GM12878 (cell line): ENCODE data around the gene INHBB. TPM values are rescaled to one million over a fixed set of nuclear protein-coding genes. Genes with fewer than 3 reads are reported as not detected.

ENCODE experiments used
- ATAC-seq: fragments of 200-7000 bp; cut with Tn5 transposase; 3 replicates; pipeline ENCODE4 v1.9.1; 2020; ENCODE audit warnings: mild to moderate bottlenecking, moderate library complexity
- BruUV-seq: library from RNA; stranded (reverse); fragments of 400-500 nt; replicated peaks from 2 replicates; lab custom pipeline; 2021; lab: Mats Ljungman, UMichigan
- CTCF ChIA-PET: fragments of 300-600 bp; sonication (Branson Sonifier 250); formaldehyde crosslinking; extraction: SDS; loops from one replicate; lab custom pipeline; 2021; ENCODE audit warnings: inconsistent platforms; lab: Yijun Ruan, JAX
- POLR2A ChIA-PET: fragments of 350-600 bp; formaldehyde crosslinking; extraction: SDS; loops from one replicate; lab custom pipeline; 2021; ENCODE audit warnings: inconsistent platforms; lab: Charles Lee
- RAD21 ChIA-PET: fragments of 300-600 bp; sonication (Branson Sonifier 250); formaldehyde crosslinking; loops from one replicate; lab custom pipeline; 2023; ENCODE audit warnings: antibody characterized with exemption; ENCODE audit not compliant: unreplicated experiment; lab: Charles Lee
- SMC1A ChIA-PET: fragments of 300-600 bp; sonication (Branson Sonifier 250); formaldehyde crosslinking; loops from one replicate; lab custom pipeline; 2023; ENCODE audit not compliant: unreplicated experiment, uncharacterized antibody; lab: Charles Lee
- DNase-seq: peaks from one replicate; pipeline ENCODE4 v3.0.0-alpha.2; 2011; ENCODE audit warnings: low read depth, low spot score
- FAIRE-seq: peaks from 3 replicates; lab custom pipeline; 2011; peaks lifted over from hg19 to GRCh38; lab: Jason Lieb, UNC
- H2AFZ ChIP-seq: 2 replicates; pipeline ENCODE4 v1.6.0; 2011; ENCODE audit warnings: low read depth, low read length, control low read depth; ENCODE audit not compliant: control insufficient read depth
- H3K27ac ChIP-seq: 2 replicates; pipeline ENCODE4 v1.5.1; 2011; ENCODE audit warnings: control low read depth; ENCODE audit not compliant: control insufficient read depth, insufficient read depth
- H3K27me3 ChIP-seq, 2 experiments: replicated peaks in 1 of 2; 2 replicates each; pipeline versions ENCODE4 v1.6.0 to v1.6.1; 2011; ENCODE audit warnings: low read length in 1 of 2; ENCODE audit not compliant: control insufficient read depth in 2 of 2, insufficient read depth in 2 of 2
- H3K36me3 ChIP-seq, 2 experiments: 2 replicates each; pipeline ENCODE4 v1.5.1; 2011; ENCODE audit warnings: low read length in 1 of 2; ENCODE audit not compliant: control insufficient read depth in 2 of 2, insufficient read depth in 2 of 2
- H3K4me1 ChIP-seq: 2 replicates; pipeline ENCODE4 v1.6.1; 2011; ENCODE audit warnings: mild to moderate bottlenecking, low read length, moderate library complexity, mixed read lengths; ENCODE audit not compliant: control insufficient read depth, insufficient read depth
- H3K4me2 ChIP-seq: 2 replicates; pipeline ENCODE4 v1.6.0; 2011; ENCODE audit warnings: control low read depth; ENCODE audit not compliant: control insufficient read depth, insufficient read depth
- H3K4me3 ChIP-seq: fragments of 200-600 bp; sonication (generic); 2 replicates; pipeline ENCODE4 v1.5.1; 2016
- H3K79me2 ChIP-seq: 2 replicates; pipeline ENCODE4 v1.6.0; 2011; ENCODE audit warnings: low read length; ENCODE audit not compliant: control insufficient read depth, insufficient read depth
- H3K9ac ChIP-seq: 2 replicates; pipeline ENCODE4 v1.8.0; 2011; ENCODE audit warnings: low read length, control low read depth, mixed read lengths; ENCODE audit not compliant: control insufficient read depth, insufficient read depth
- H3K9me3 ChIP-seq: replicated peaks from 3 replicates; pipeline ENCODE4 v1.5.1; 2011; ENCODE audit warnings: mild to moderate bottlenecking, low read length; ENCODE audit not compliant: control insufficient read depth, insufficient read depth
- H4K20me1 ChIP-seq: 2 replicates; pipeline ENCODE4 v1.6.0; 2011; ENCODE audit not compliant: control insufficient read depth, insufficient read depth
- ATF2 ChIP-seq: IDR thresholded peaks from 2 replicates; pipeline ENCODE4 v1.6.1; 2012; ENCODE audit warnings: low read length, inconsistent platforms
- CHD2 ChIP-seq: IDR thresholded peaks from 2 replicates; pipeline ENCODE4 v1.6.1; 2011; ENCODE audit warnings: low read depth, low read length, improper control_type of control experiment, borderline replicate concordance
- CREM ChIP-seq: IDR thresholded peaks from 2 replicates; pipeline ENCODE4 v1.6.1; 2014; ENCODE audit warnings: antibody characterized with exemption, low read depth
- ELK1 ChIP-seq: IDR thresholded peaks from 2 replicates; pipeline ENCODE4 v1.6.1; 2012; ENCODE audit warnings: low read depth, low read length, improper control_type of control experiment
- GATAD2B ChIP-seq: fragments of 450-650 bp; conservative IDR thresholded peaks from 2 replicates; pipeline ENCODE4 v1.6.1; 2017; ENCODE audit warnings: low read depth, mild to moderate bottlenecking, moderate library complexity
- KDM1A ChIP-seq: fragments of 200-600 bp; sonication (generic); IDR thresholded peaks from 2 replicates; pipeline ENCODE4 v1.6.1; 2016; ENCODE audit warnings: borderline replicate concordance
- MXI1 ChIP-seq: fragments of 150-350 bp; IDR thresholded peaks from 2 replicates; pipeline ENCODE4 v1.6.1; 2011; ENCODE audit warnings: low read depth, mild to moderate bottlenecking, inconsistent platforms, low read length, improper control_type of control experiment
- NBN ChIP-seq: fragments of 450-650 bp; IDR thresholded peaks from 2 replicates; pipeline ENCODE4 v1.6.1; 2016
- RAD21 ChIP-seq: IDR thresholded peaks from 2 replicates; pipeline ENCODE4 v1.6.1; 2011; ENCODE audit warnings: mild to moderate bottlenecking, low read depth, low read length, moderate library complexity; ENCODE audit not compliant: insufficient read depth
- SUPT20H ChIP-seq: IDR thresholded peaks from 2 replicates; pipeline ENCODE4 v1.6.1; 2011; ENCODE audit warnings: low read depth, mild to moderate bottlenecking, low read length, moderate library complexity, borderline replicate concordance; ENCODE audit not compliant: control insufficient read depth
- WRNIP1 ChIP-seq: IDR thresholded peaks from 2 replicates; pipeline ENCODE4 v1.6.1; 2011; ENCODE audit warnings: low read depth, low read length, improper control_type of control experiment, borderline replicate concordance
- WGBS: methylation state at CpG from one replicate; pipeline ENCODE4 v1.1.6; 2016; ENCODE audit warnings: low lambda C conversion rate; ENCODE audit not compliant: insufficient replicate concordance, insufficient coverage; ENCODE audit errors: missing lambda C conversion rate; 5-methylcytosine and 5-hydroxymethylcytosine counted together
- in situ Hi-C: fragments of 300-500 bp; cut with MboI; formaldehyde crosslinking; loops from 9 replicates; pipeline ENCODE4 v1.14.3; 2018; ENCODE audit warnings: mixed read lengths
- intact Hi-C: fragments of 100-400 bp; cut with micrococcal nuclease; formaldehyde crosslinking; loops from one replicate; pipeline ENCODE4 v1.14.2; 2022; ENCODE audit not compliant: unreplicated experiment
- polyA plus RNA-seq, 11 experiments: library from polyadenylated mRNA; depleted of rRNA in 4 of 11; unstranded in 6 of 11; stranded (reverse) in 5 of 11; fragments of >200 nt; fragmentation: Nextera tagmentation in 4 of 11; fragmentation: Illumina TruSeq in 1 of 11; extraction: Ambion mirVana in 4 of 11; extraction: Trizol in 1 of 11; gene quantifications; 1 replicate in 1 of 11; 2 replicates in 10 of 11; pipeline versions ENCODE4 v1.2.1 to v1.2.3, GENCODE V29; 2011 to 2016; ENCODE audit warnings: inconsistent platforms in 2 of 11, missing spikeins in 2 of 11, low read depth in 1 of 11
- total RNA-seq, 4 experiments: library from RNA; depleted of rRNA in 3 of 4; stranded (reverse); fragments of >200 nt in 3 of 4; fragmentation: Illumina TruSeq in 1 of 4; extraction: Trizol in 1 of 4; gene quantifications; 2 replicates each; pipeline versions ENCODE4 v1.2.1 to v1.2.3, GENCODE V29; 2013 to 2021
- TF ChIP-seq, protein P1 (sequence below): IDR thresholded peaks from 2 replicates; pipeline ENCODE4 v1.6.1; 2011; ENCODE audit warnings: mild to moderate bottlenecking, low read depth, low read length, moderate library complexity; ENCODE audit not compliant: insufficient replicate concordance

INHBB gene
- total and polyA plus RNA-seq, 10 of the 15 experiments (the other 5 are each of a cell fraction or from before 2014, with no cell fraction given): 0.05 TPM; not detected in 9

DNA sequence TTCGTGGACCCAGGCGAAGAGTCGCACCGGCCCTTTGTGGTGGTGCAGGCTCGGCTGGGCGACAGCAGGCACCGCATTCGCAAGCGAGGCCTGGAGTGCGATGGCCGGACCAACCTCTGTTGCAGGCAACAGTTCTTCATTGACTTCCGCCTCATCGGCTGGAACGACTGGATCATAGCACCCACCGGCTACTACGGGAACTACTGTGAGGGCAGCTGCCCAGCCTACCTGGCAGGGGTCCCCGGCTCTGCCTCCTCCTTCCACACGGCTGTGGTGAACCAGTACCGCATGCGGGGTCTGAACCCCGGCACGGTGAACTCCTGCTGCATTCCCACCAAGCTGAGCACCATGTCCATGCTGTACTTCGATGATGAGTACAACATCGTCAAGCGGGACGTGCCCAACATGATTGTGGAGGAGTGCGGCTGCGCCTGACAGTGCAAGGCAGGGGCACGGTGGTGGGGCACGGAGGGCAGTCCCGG lies 3.5 kb downstream of the INHBB start (continued):
- TF ChIP-seq SUPT20H: no peak
- TF ChIP-seq, protein P1, sequence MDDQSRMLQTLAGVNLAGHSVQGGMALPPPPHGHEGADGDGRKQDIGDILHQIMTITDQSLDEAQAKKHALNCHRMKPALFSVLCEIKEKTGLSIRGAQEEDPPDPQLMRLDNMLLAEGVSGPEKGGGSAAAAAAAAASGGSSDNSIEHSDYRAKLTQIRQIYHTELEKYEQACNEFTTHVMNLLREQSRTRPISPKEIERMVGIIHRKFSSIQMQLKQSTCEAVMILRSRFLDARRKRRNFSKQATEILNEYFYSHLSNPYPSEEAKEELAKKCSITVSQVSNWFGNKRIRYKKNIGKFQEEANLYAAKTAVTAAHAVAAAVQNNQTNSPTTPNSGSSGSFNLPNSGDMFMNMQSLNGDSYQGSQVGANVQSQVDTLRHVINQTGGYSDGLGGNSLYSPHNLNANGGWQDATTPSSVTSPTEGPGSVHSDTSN: no peak

DNA sequence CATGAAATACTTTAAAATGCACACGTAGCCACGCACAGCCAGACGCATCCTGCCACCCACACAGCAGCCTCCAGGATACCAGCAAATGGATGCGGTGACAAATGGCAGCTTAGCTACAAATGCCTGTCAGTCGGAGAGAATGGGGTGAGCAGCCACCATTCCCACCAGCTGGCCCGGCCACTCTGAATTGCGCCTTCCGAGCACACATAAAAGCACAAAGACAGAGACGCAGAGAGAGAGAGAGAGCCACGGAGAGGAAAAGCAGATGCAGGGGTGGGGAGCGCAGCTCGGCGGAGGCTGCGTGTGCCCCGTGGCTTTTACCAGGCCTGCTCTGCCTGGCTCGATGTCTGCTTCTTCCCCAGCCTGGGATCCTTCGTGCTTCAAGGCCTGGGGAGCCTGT lies 4.1 kb downstream of the INHBB start:
- Histone ChIP-seq H3K79me2 (no peaks in the 10 kb centered on the region), H3K36me3 (no peaks in the 10 kb centered on the region; a peak in 1 of 4 replicates), H3K27me3 (peaks cover 6 to 11% of the 10 kb centered on the region in 2 experiments), H3K27ac (no peak overlapping the region), H3K4me1 (no peaks in the 10 kb centered on the region), H3K9me3 (no peaks in the 10 kb centered on the region), H3K4me3 (no peak overlapping the region), H4K20me1 (no peaks in the 10 kb centered on the region), H3K9ac (no peak overlapping the region), H2AFZ (no peak overlapping the region), H3K4me2 (no peak overlapping the region)
- DNase-seq (no peak), FAIRE-seq (no peak), ATAC-seq (no peak)
- 44% methylated on average over 17 of the region's 17 CpGs for WGBS
- in situ Hi-C loops: no loop called here
- no TSS peak for BruUV-seq
- intact Hi-C loops: no loop called here
- ChIA-PET RAD21 (no interaction called here), CTCF (no interaction called here), POLR2A (no interaction called here), SMC1A (no interaction called here)
- TF ChIP-seq WRNIP1: no peak
- no peak for TF ChIP-seq MXI1
- no peak for TF ChIP-seq NBN
- no peak for TF ChIP-seq KDM1A
- no peak for TF ChIP-seq CREM
- TF ChIP-seq ATF2: no peak
- TF ChIP-seq ELK1: no peak
- TF ChIP-seq CHD2: no peak
- no peak for TF ChIP-seq GATAD2B
- TF ChIP-seq RAD21: no peak
- TF ChIP-seq, all 136 proteins: peak for 0
